ACC112 (cell line): ENCODE results near the gene MMP11.

Experiments used
- H2AFZ ChIP-seq: fragments of 200-600 bp; sonication (generic); one replicate; pipeline ENCODE4 v1.6.0; 2017; ENCODE audit warnings: antibody characterized with exemption, low read length; ENCODE audit not compliant: unreplicated experiment
- H3K27ac ChIP-seq: fragments of 200-600 bp; sonication (generic); 2 replicates; pipeline ENCODE4 v1.5.1; 2014; ENCODE audit warnings: low read depth, mild to moderate bottlenecking, antibody characterized with exemption, low read length, moderate library complexity
- H3K27me3 ChIP-seq: fragments of 200-600 bp; sonication (generic); 2 replicates; pipeline ENCODE4 v1.6.1; 2014; ENCODE audit warnings: mild to moderate bottlenecking, antibody characterized with exemption, low read length, moderate library complexity, mixed read lengths; ENCODE audit not compliant: insufficient read depth
- H3K36me3 ChIP-seq: fragments of 200-600 bp; sonication (generic); 2 replicates; pipeline ENCODE4 v1.6.1; 2016; ENCODE audit warnings: mild to moderate bottlenecking, antibody characterized with exemption, low read length, moderate library complexity, mixed read lengths; ENCODE audit not compliant: insufficient read depth
- H3K4me1 ChIP-seq: fragments of 200-600 bp; sonication (generic); one replicate; pipeline ENCODE4 v1.6.1; 2016; ENCODE audit warnings: low read length, mixed read lengths; ENCODE audit not compliant: insufficient read depth, unreplicated experiment, control insufficient read depth
- H3K4me3 ChIP-seq: fragments of 200-600 bp; sonication (generic); 2 replicates; pipeline ENCODE4 v1.5.1; 2014; ENCODE audit warnings: mild to moderate bottlenecking, low read depth, low read length
- H3K79me2 ChIP-seq: fragments of 200-600 bp; sonication (generic); one replicate; pipeline ENCODE4 v1.6.0; 2016; ENCODE audit warnings: low read length; ENCODE audit not compliant: control insufficient read depth, unreplicated experiment, insufficient read depth

MMP11 gene

GRCh38 chr22:23750714-23751440, 21.8 kb upstream of the MMP11 start, which contains the start of gene ZNF70:
Gene ZNF70 (minus strand): TSS chr22:23751112. CDS start chr22:23745140, 5,972 bp downstream.
- H3K27ac ChIP-seq, result peak within 1 kb of the TSS; percentile 50
- no peaks in the 10 kb centered on the region for H3K27me3 ChIP-seq
- peak within 1 kb of the TSS; percentile 94 for H3K4me3 ChIP-seq
- H2AFZ ChIP-seq, result peak within 1 kb of the TSS; percentile 57
- H3K4me1 ChIP-seq, result peaks cover 6% of the 10 kb centered on the region
- no peaks in the 10 kb centered on the region for H3K36me3 ChIP-seq
- no peaks in the 10 kb centered on the region for H3K79me2 ChIP-seq

DNA sequence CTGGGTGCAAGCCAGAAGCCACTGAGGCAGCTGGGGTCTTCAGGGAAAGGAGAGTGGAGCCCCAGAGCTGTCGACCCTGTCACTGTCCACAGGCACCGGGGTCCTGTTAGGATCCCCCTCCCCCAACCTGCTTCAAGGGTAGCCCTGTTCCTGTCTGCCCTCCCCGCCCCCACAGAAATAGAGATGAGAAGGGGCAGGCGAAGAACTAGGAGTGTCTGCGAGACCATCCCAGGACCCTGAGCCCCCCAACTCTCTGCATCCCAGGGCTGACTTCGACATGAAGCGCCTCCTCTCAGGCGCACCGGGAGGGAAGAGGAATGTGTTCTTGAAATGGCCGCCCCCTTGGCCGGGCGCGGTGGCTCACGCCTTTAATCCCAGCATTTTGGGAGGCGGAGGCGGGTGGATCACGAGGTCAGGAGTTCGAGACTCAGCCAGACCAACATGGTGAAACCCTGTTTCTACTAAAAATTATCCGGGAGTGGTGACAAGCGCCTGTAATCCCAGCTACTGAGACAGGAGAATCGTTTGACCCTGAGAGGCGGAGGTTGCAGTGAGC, 21.1 kb upstream of the MMP11 start:
- peak overlapping the region; percentile 94 for H3K4me3 ChIP-seq
- peaks cover 6% of the 10 kb centered on the region for H3K4me1 ChIP-seq

GRCh38 chr22:23752090-23752691, 20.5 kb upstream of the MMP11 start:
- Histone ChIP-seq H2AFZ (no peak overlapping the region), H3K4me1 (peaks cover 6% of the 10 kb centered on the region), H3K4me3 (no peak overlapping the region; the same call in 1 of the 2 replicates), H3K27ac (no peak overlapping the region), H3K36me3 (no peaks in the 10 kb centered on the region), H3K27me3 (no peaks in the 10 kb centered on the region), H3K79me2 (no peaks in the 10 kb centered on the region)

More for the DNA sequence above, 21.1 kb upstream of the MMP11 start:
- Histone ChIP-seq H3K36me3 (no peaks in the 10 kb centered on the region), H3K27me3 (no peaks in the 10 kb centered on the region), H2AFZ (peak overlapping the region; percentile 51), H3K27ac (peak overlapping the region; percentile 50), H3K79me2 (no peaks in the 10 kb centered on the region)

DNA sequence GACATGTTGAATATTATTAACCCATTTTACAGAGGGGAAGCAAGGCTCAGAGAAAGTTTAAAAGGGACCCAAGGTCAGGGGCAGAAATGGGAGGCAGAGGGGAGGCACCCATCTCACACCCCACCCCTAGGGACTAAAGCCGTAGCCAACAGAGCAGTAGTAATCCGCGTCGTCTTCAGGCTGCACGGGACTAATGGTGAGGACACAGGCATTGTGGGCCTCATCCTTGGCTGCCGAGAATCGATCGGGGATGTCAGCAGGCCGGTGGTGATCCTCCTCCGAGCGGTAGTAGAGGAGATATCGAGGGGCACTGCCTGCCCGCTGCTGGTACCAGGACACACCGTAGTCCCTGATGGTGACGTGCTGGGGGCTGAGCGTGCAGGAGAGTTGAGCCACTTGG, 19.9 kb upstream of the MMP11 start:
- H3K36me3 ChIP-seq, result no peaks in the 10 kb centered on the region
- H3K4me3 ChIP-seq, result no peak overlapping the region
- H3K27ac ChIP-seq, result no peak overlapping the region
- no peaks in the 10 kb centered on the region for H3K79me2 ChIP-seq
- no peak overlapping the region for H2AFZ ChIP-seq
- no peaks in the 10 kb centered on the region for H3K27me3 ChIP-seq
- H3K4me1 ChIP-seq, result peaks cover 6% of the 10 kb centered on the region

GRCh38 chr22:23753385-23753784, 19.3 kb upstream of the MMP11 start:
- Histone ChIP-seq H3K79me2 (no peaks in the 10 kb centered on the region), H2AFZ (no peak overlapping the region), H3K4me3 (no peak overlapping the region), H3K27me3 (no peaks in the 10 kb centered on the region), H3K4me1 (peaks cover 6% of the 10 kb centered on the region), H3K36me3 (no peaks in the 10 kb centered on the region), H3K27ac (no peak overlapping the region)

GRCh38 chr22:23754220-23754919, 18.3 kb upstream of the MMP11 start, which contains the start of gene VPREB3:
Gene VPREB3 (minus strand): TSS chr22:23754425. CDS start chr22:23754363, 62 bp downstream.
- no peaks in the 10 kb centered on the region for H3K36me3 ChIP-seq
- H3K79me2 ChIP-seq, result no peaks in the 10 kb centered on the region
- no peak within 1 kb of the TSS for H3K27ac ChIP-seq
- no peak within 1 kb of the TSS for H3K4me3 ChIP-seq
- H3K4me1 ChIP-seq, result peaks cover 6% of the 10 kb centered on the region
- no peaks in the 10 kb centered on the region for H3K27me3 ChIP-seq
- no peak within 1 kb of the TSS for H2AFZ ChIP-seq

- Histone ChIP-seq H3K79me2 (no peaks in the 10 kb centered on the region), H3K27ac (no peak overlapping the region), H3K27me3 (no peaks in the 10 kb centered on the region), H3K36me3 (no peaks in the 10 kb centered on the region), H3K4me1 (no peaks in the 10 kb centered on the region), H3K4me3 (no peak overlapping the region), H2AFZ (no peak overlapping the region)
Observed at GRCh38 chr22:23754980-23755636, 17.5 kb upstream of the MMP11 start.

DNA sequence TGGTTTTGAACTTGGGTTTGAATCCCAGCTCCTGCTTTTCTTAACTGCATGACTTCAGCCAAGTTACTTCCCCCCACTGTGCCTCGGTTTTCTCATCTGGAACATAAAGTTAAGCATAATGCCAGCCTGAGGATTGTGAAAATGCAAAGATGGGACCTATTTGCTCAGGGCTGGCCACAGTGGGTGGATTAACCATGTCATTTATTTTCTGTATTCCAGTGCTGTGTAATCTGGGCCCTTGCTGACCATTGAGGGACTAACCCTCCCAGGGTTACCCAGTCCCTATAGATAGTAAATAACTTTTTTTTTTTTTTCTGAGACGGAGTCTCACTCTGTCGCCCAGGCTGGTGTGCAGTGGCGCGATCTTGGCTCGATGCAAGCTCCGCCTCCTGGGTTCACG, 16.9 kb upstream of the MMP11 start:
- no peak overlapping the region for H2AFZ ChIP-seq
- no peaks in the 10 kb centered on the region for H3K4me1 ChIP-seq
- H3K27ac ChIP-seq, result no peak overlapping the region
- H3K4me3 ChIP-seq, result no peak overlapping the region
- H3K36me3 ChIP-seq, result no peaks in the 10 kb centered on the region
- H3K27me3 ChIP-seq, result no peaks in the 10 kb centered on the region
- H3K79me2 ChIP-seq, result no peaks in the 10 kb centered on the region

- Histone ChIP-seq H3K79me2 (no peaks in the 10 kb centered on the region), H3K27ac (no peak overlapping the region), H3K4me1 (no peaks in the 10 kb centered on the region), H2AFZ (no peak overlapping the region), H3K27me3 (no peaks in the 10 kb centered on the region), H3K36me3 (no peaks in the 10 kb centered on the region), H3K4me3 (no peak overlapping the region)
Observed at GRCh38 chr22:23756891-23757290, 15.8 kb upstream of the MMP11 start.

GRCh38 chr22:23759566-23759965, 13.1 kb upstream of the MMP11 start:
- H3K27me3 ChIP-seq, result no peaks in the 10 kb centered on the region
- H3K4me1 ChIP-seq, result peaks cover 8% of the 10 kb centered on the region
- no peak overlapping the region for H3K27ac ChIP-seq

More at GRCh38 chr22:23759566-23759965, 13.1 kb upstream of the MMP11 start:
- no peak overlapping the region for H3K4me3 ChIP-seq
- H3K36me3 ChIP-seq, result no peaks in the 10 kb centered on the region
- no peak overlapping the region for H2AFZ ChIP-seq
- no peaks in the 10 kb centered on the region for H3K79me2 ChIP-seq
